ENCODE results near the gene PCDH15. TPM values are rescaled to one million over a fixed set of nuclear protein-coding genes. Genes with fewer than 3 reads are reported as not detected.

PCDH15 gene
- total RNA-seq, 2 donors from 2014 or later, result 0.19 to 0.51 TPM

DNA sequence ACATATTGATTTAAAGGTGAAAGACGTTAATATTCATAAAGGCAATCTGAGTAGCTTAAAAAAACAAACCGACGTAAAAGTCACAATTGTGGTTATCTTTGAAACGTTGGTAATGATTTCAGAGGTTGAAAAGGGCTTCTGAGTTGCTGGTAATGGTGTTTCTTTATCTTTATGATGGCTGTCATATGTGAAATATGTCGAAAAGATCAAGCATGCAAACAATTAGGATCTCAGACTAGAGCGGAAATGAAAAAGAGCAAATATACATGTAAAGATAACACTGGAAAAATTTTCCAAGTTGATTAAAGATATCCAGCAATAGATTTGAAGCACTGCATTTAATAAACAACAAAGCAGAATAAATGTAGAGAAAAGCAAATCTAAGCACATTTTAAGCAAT, 1030.1 kb downstream of the PCDH15 start:
- H3K27ac ChIP-seq, result no peak overlapping the region
- no peak overlapping the region for H3K4me3 ChIP-seq
- H3K9me3 ChIP-seq, result no peaks in the 10 kb centered on the region
- DNase-seq (ENCODE audit: low spot score), result no peak
- TF ChIP-seq, protein P1, sequence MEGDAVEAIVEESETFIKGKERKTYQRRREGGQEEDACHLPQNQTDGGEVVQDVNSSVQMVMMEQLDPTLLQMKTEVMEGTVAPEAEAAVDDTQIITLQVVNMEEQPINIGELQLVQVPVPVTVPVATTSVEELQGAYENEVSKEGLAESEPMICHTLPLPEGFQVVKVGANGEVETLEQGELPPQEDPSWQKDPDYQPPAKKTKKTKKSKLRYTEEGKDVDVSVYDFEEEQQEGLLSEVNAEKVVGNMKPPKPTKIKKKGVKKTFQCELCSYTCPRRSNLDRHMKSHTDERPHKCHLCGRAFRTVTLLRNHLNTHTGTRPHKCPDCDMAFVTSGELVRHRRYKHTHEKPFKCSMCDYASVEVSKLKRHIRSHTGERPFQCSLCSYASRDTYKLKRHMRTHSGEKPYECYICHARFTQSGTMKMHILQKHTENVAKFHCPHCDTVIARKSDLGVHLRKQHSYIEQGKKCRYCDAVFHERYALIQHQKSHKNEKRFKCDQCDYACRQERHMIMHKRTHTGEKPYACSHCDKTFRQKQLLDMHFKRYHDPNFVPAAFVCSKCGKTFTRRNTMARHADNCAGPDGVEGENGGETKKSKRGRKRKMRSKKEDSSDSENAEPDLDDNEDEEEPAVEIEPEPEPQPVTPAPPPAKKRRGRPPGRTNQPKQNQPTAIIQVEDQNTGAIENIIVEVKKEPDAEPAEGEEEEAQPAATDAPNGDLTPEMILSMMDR (IDR thresholded peaks at IDR 0.05), result no peak
- H3K27me3 ChIP-seq, result no peaks in the 10 kb centered on the region
- no peaks in the 10 kb centered on the region for H3K4me1 ChIP-seq
- no peaks in the 10 kb centered on the region for H3K36me3 ChIP-seq

DNA sequence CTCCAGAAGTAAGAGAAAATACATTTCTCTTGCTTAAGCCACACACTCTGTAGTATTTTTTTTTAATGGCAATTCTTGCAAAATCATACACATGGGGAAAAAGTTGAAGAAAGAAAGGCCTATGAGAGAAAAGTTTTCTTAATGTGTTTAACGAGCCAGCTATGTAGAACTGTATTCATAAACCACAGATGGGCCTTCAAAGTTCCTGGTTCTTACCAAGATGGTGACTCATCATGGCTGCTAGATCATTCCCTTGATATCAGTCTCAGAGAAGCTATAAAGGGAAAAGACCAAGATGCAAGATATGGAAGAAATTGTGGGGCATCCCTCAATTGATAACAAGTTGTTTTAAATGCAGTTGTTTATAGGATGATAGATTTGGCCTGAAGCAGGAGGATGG, 1035.7 kb downstream of the PCDH15 start:
- Histone ChIP-seq H3K27me3 (no peaks in the 10 kb centered on the region), H3K27ac (no peak overlapping the region), H3K4me1 (no peaks in the 10 kb centered on the region), H3K9me3 (no peaks in the 10 kb centered on the region), H3K4me3 (no peak overlapping the region), H3K36me3 (no peaks in the 10 kb centered on the region)
- DNase-seq (ENCODE audit: low spot score), result no peak
- TF ChIP-seq, protein P1 (IDR thresholded peaks at IDR 0.05), result no peak

DNA sequence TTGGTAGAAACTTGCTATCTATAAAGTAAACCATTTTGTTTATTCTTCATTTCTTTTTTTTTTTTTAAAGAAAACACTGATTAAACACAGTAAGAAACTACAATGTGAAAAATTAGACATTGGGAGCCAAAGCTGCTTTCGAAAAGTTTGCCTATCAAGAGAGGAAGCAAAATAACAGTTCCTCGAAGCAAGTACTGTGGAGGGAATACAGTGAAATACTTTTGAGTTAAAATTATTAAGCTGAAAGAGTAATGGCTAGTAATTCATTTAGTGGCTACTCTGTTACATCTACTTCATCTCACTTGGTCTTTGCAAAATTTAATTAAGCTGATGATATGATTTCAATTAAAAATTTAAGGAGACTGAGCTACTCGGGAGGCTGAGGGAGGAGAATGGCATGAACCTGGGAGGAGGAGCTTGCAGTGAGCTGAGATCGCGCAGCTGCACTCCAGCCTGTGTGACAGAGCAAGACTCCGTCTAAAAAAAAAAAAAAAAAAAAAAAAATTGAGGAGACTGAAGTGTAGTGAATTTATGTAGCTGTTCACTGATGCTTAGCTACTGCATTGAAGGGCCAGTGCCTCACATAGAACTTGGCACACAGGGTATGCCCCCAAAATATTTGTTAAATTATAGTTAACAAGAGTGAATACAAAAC, 1046.3 kb downstream of the PCDH15 start:
- Histone ChIP-seq H3K4me1 (no peaks in the 10 kb centered on the region), H3K4me3 (no peak overlapping the region), H3K27me3 (no peaks in the 10 kb centered on the region), H3K9me3 (peaks cover 0 to 2% of the 10 kb centered on the region in 2 donors), H3K27ac (no peak overlapping the region), H3K36me3 (no peaks in the 10 kb centered on the region)
- DNase-seq (ENCODE audit: low spot score), result no peak
- TF ChIP-seq, protein P1 (IDR thresholded peaks at IDR 0.05), result no peak

MicroRNAs encoded within 50 kb of the gene (microRNA counts, 767-probe panel; counts per million panel counts)
- microRNA hsa-miR-548f, result 0 to 31.0 counts per million in 2 donors

Small RNAs within 50 kb of the gene (microRNA-seq; reads per million reads assigned to microRNA genes)
- gene MIR548F1 (ENCODE audit: borderline number of aligned reads in 2 of 2, borderline replicate concordance in 1 of 2), result 0 reads per million in 2 donors
